Endothelial cell of umbilical vein (primary cell): ENCODE measurements around the gene FRMD5. TPM values are rescaled to one million over a fixed set of nuclear protein-coding genes. Genes with fewer than 3 reads are reported as not detected.

ENCODE experiments used
- BruUV-seq: library from RNA; stranded (reverse); fragments of 400-500 nt; replicated peaks from 2 replicates; lab custom pipeline; 2021; lab: Mats Ljungman, UMichigan
- CTCF ChIA-PET: fragments of 300-600, 350-600 bp; sonication (Branson Sonifier 250); formaldehyde crosslinking; loops from one replicate; lab custom pipeline; 2021; ENCODE audit warnings: antibody characterized with exemption, inconsistent platforms; lab: Charles Lee
- POLR2A ChIA-PET: fragments of 300-600, 350-600 bp; sonication (Branson Sonifier 250); formaldehyde crosslinking; loops from one replicate; lab custom pipeline; 2021; ENCODE audit warnings: antibody characterized with exemption, inconsistent platforms; lab: Charles Lee
- DNase-seq: peaks from one replicate; pipeline ENCODE4 v3.0.0-alpha.2; 2011; ENCODE audit warnings: low read depth, low spot score
- FAIRE-seq: peaks from 2 replicates; lab custom pipeline; 2011; peaks lifted over from hg19 to GRCh38; lab: Jason Lieb, UNC
- H2AFZ ChIP-seq: 2 replicates; pipeline ENCODE4 v1.6.0; 2012; ENCODE audit warnings: low read depth, low read length, control low read depth, inconsistent platforms
- H3K27ac ChIP-seq: 2 replicates; pipeline ENCODE4 v1.5.1; 2011; ENCODE audit warnings: low read depth, mild to moderate bottlenecking, control low read depth, low read length, moderate library complexity; ENCODE audit not compliant: insufficient read depth
- H3K27me3 ChIP-seq, 2 experiments: 2 replicates each; pipeline versions ENCODE4 v1.6.0 to v1.6.1; 2011; ENCODE audit warnings: low read length in 2 of 2, mixed read lengths in 1 of 2; ENCODE audit not compliant: control insufficient read depth in 2 of 2, insufficient read depth in 2 of 2
- H3K36me3 ChIP-seq, 2 experiments: 2 replicates in 1 of 2; 3 replicates in 1 of 2; pipeline ENCODE4 v1.5.1; 2011; ENCODE audit warnings: low read length in 2 of 2, mild to moderate bottlenecking in 1 of 2, moderate library complexity in 1 of 2; ENCODE audit not compliant: control insufficient read depth in 2 of 2, insufficient read depth in 2 of 2; ENCODE audit errors: extremely low read depth in 1 of 2
- H3K4me1 ChIP-seq: 3 replicates; pipeline ENCODE4 v1.5.1; 2011; ENCODE audit warnings: mild to moderate bottlenecking, low read length; ENCODE audit not compliant: control insufficient read depth, insufficient read depth; ENCODE audit errors: extremely low read depth
- H3K4me2 ChIP-seq: 2 replicates; pipeline ENCODE4 v1.6.1; 2011; ENCODE audit warnings: low read length, control low read depth, mixed read lengths; ENCODE audit not compliant: insufficient read depth
- H3K4me3 ChIP-seq, 3 experiments: fragments of 200-600 bp in 1 of 3; sonication (generic), shearing (Covaris generic) in 1 of 3; replicated peaks in 1 of 3; 2 replicates each; pipeline ENCODE4 v1.5.1; 2011 to 2016; ENCODE audit warnings: control low read depth in 3 of 3, low read length in 3 of 3, mild to moderate bottlenecking in 2 of 3, inconsistent platforms in 1 of 3, low read depth in 1 of 3, moderate library complexity in 1 of 3; ENCODE audit not compliant: insufficient read depth in 1 of 3
- H3K79me2 ChIP-seq: 2 replicates; pipeline ENCODE4 v1.6.0; 2012; ENCODE audit warnings: low read length, inconsistent platforms; ENCODE audit not compliant: control insufficient read depth, insufficient read depth
- H3K9ac ChIP-seq: replicated peaks from 2 replicates; pipeline ENCODE3; 2011; ENCODE audit warnings: low read length, control low read depth; ENCODE audit not compliant: insufficient read depth; ENCODE audit errors: extremely low read depth
- H3K9me1 ChIP-seq: replicated peaks from 3 replicates; pipeline ENCODE4 v1.6.0; 2011; ENCODE audit warnings: mild to moderate bottlenecking, low read length; ENCODE audit not compliant: control insufficient read depth, insufficient read depth; ENCODE audit errors: extremely low read depth
- H3K9me3 ChIP-seq: replicated peaks from 2 replicates; pipeline ENCODE4 v1.5.1; 2012; ENCODE audit warnings: low read length, inconsistent platforms; ENCODE audit not compliant: control insufficient read depth, insufficient read depth
- H4K20me1 ChIP-seq: replicated peaks from 2 replicates; pipeline ENCODE3; 2011; ENCODE audit warnings: mild to moderate bottlenecking, low read length; ENCODE audit not compliant: control insufficient read depth, insufficient read depth; ENCODE audit errors: extremely low read depth
- CTCF ChIP-seq, 2 donors: IDR thresholded peaks; 1 replicate in 1 of 2; 2 replicates in 1 of 2; pipeline ENCODE4 v1.5.1; 2011; ENCODE audit warnings: low read length in 2 of 2, mild to moderate bottlenecking in 2 of 2, moderate library complexity in 2 of 2, control low read depth in 1 of 2, inconsistent platforms in 1 of 2, low read depth in 1 of 2; ENCODE audit not compliant: insufficient read depth in 1 of 2; ENCODE audit errors: extremely low read depth in 1 of 2
- EZH2 ChIP-seq: IDR thresholded peaks from 2 replicates; pipeline ENCODE4 v1.6.1; 2012; ENCODE audit warnings: borderline replicate concordance, low read depth, mild to moderate bottlenecking, moderate library complexity, low read length, inconsistent platforms; ENCODE audit not compliant: severe bottlenecking
- FOS ChIP-seq: IDR thresholded peaks from 2 replicates; pipeline ENCODE4 v1.6.1; 2011; ENCODE audit warnings: mild to moderate bottlenecking, low read length, moderate library complexity, borderline replicate concordance; ENCODE audit not compliant: insufficient read depth
- GATA2 ChIP-seq: IDR thresholded peaks from 2 replicates; pipeline ENCODE4 v1.7.0; 2011; ENCODE audit warnings: low read depth, mild to moderate bottlenecking, moderate library complexity, mixed read lengths, low read length; ENCODE audit not compliant: insufficient read length, insufficient read depth
- JUN ChIP-seq: IDR thresholded peaks from 2 replicates; pipeline ENCODE4 v1.6.1; 2011; ENCODE audit warnings: borderline replicate concordance, low read depth; ENCODE audit not compliant: insufficient read length, insufficient read depth
- MYC ChIP-seq: IDR thresholded peaks from one replicate; pipeline ENCODE4 v1.6.1; 2011; ENCODE audit warnings: mild to moderate bottlenecking, low read depth, low read length
- POLR2A ChIP-seq: IDR thresholded peaks from 2 replicates; pipeline ENCODE4 v1.6.1; 2012; ENCODE audit warnings: low read depth, mild to moderate bottlenecking, control low read depth, low read length
- POLR2AphosphoS5 ChIP-seq: IDR thresholded peaks from 2 replicates; pipeline ENCODE4 v1.6.1; 2012; ENCODE audit warnings: low read depth, mild to moderate bottlenecking, control low read depth, low read length, moderate library complexity; ENCODE audit not compliant: insufficient read depth
- dilution Hi-C: fragments of 300-500 bp; cut with MboI; formaldehyde crosslinking; loops from one replicate; pipeline ENCODE4 v1.15.0; 2019; ENCODE audit warnings: low sequenced_read_pairs; ENCODE audit not compliant: extremely low pct_ligation_motif_present
- intact Hi-C: fragments of 100-400 bp; cut with micrococcal nuclease; formaldehyde crosslinking; loops from one replicate; pipeline ENCODE4 v1.10.0; 2022
- polyA plus RNA-seq, 4 experiments: library from polyadenylated mRNA; depleted of rRNA in 3 of 4; stranded (reverse) in 3 of 4; unstranded in 1 of 4; fragments of >200 nt; gene quantifications; 2 replicates each; pipeline versions ENCODE4 v1.2.1 to v1.2.3, GENCODE V29; 2011 to 2012; ENCODE audit warnings: missing spikeins in 1 of 4
- total RNA-seq: library from RNA; stranded (reverse); gene quantifications from 2 replicates; pipeline ENCODE4 v1.2.3, GENCODE V29; 2021
- TF ChIP-seq, protein P1 (sequence below): IDR thresholded peaks from 2 replicates; pipeline ENCODE4 v1.6.1; 2011; ENCODE audit not compliant: insufficient read depth, insufficient read length

The FRMD5 gene
- total and polyA plus RNA-seq, 2 donors (not counting 3 experiments of a cell fraction or from before 2014, with no cell fraction given), result 16.7 to 20.2 TPM

DNA sequence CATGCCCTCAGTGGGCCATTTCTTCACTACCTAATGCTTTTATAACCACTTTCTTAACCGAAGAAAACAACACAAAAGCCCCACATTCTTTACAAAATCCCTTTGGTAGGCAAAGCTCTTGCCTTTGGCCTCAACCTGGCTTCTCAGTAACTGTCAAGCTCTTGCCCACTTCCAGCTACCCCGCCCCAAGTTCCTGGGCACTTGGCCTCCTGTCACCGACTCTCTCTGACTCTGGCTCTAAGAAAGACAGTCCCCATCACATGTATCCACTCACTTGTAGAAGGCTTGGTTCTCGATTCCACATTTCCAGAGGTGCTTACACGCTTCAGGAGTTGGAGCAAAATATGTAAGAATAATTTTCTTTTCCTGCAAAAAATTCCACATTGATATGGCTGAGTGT is 307.2 kb downstream of the FRMD5 start:
- POLR2A ChIA-PET, result no interaction called here
- Histone ChIP-seq H3K36me3 (peaks cover 0 to 11% of the 10 kb centered on the region in 2 experiments), H3K9me1 (no peaks in the 10 kb centered on the region), H3K27ac (no peak overlapping the region), H3K9ac (no peak overlapping the region), H3K79me2 (no peaks in the 10 kb centered on the region), H3K4me3 (no peak overlapping the region), H3K4me1 (no peaks in the 10 kb centered on the region), H3K4me2 (no peak overlapping the region), H2AFZ (no peak overlapping the region), H4K20me1 (no peaks in the 10 kb centered on the region), H3K27me3 (no peaks in the 10 kb centered on the region), H3K9me3 (no peaks in the 10 kb centered on the region)
- intact Hi-C loops, result no loop called here
- TF ChIP-seq CTCF (IDR thresholded peaks at IDR 0.05; ENCODE audit: extremely low read depth in 1 of 2, insufficient read depth in 1 of 2, low read depth in 1 of 2, low read length in 2 of 2) (no peak), JUN (no peak), POLR2A (no peak)
- CTCF ChIA-PET, result interaction anchor here (1.5 kb wide), 1 partner anchor 19 kb away, joined by 3 read pairs; no protein-coding TSS in a partner anchor
- DNase-seq (no peak), FAIRE-seq (no peak)
- dilution Hi-C loops, result no loop called here
- no TSS peak for BruUV-seq

GRCh38 chr15:43886558-43886957 is 308.5 kb downstream of the FRMD5 start:
- no peak for FAIRE-seq
- H3K4me3 ChIP-seq, result no peak overlapping the region
- dilution Hi-C loops, result no loop called here

More at GRCh38 chr15:43886558-43886957, 308.5 kb downstream of the FRMD5 start:
- Histone ChIP-seq H3K9ac (no peak overlapping the region), H4K20me1 (no peaks in the 10 kb centered on the region), H3K36me3 (peaks cover 0 to 9% of the 10 kb centered on the region in 2 experiments), H3K9me1 (no peaks in the 10 kb centered on the region), H2AFZ (no peak overlapping the region), H3K9me3 (no peaks in the 10 kb centered on the region), H3K27ac (no peak overlapping the region), H3K4me2 (no peak overlapping the region), H3K27me3 (no peaks in the 10 kb centered on the region), H3K4me1 (no peaks in the 10 kb centered on the region), H3K79me2 (no peaks in the 10 kb centered on the region)
- no TSS peak for BruUV-seq
- TF ChIP-seq EZH2 (no peak), GATA2 (no peak), POLR2AphosphoS5 (no peak), MYC (no peak), JUN (no peak), POLR2A (no peak), FOS (no peak), CTCF (IDR thresholded peaks at IDR 0.05; ENCODE audit: extremely low read depth in 1 of 2, insufficient read depth in 1 of 2, low read depth in 1 of 2, low read length in 2 of 2) (no peak)
- TF ChIP-seq, protein P1, sequence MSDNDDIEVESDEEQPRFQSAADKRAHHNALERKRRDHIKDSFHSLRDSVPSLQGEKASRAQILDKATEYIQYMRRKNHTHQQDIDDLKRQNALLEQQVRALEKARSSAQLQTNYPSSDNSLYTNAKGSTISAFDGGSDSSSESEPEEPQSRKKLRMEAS, result no peak
- ChIA-PET POLR2A (no interaction called here), CTCF (interaction anchor here (1.1 to 1.9 kb wide), 2 partner anchors 10 to 615 kb away, joined by 3 to 8 read pairs; no protein-coding TSS in a partner anchor)
- intact Hi-C loops, result no loop called here
- no peak for DNase-seq
